Measurements from ENCODE around the gene LPCAT3. TPM values are rescaled to one million over a fixed set of nuclear protein-coding genes. Genes with fewer than 3 reads are reported as not detected.

LPCAT3 gene
- total and polyA plus RNA-seq, 2 of the 13 experiments (the other 11 are each of a cell fraction or from before 2014, with no cell fraction given), result 44.5 to 64.3 TPM

- TF ChIP-seq ZNF576 (CRISPR knock-in tag; IDR thresholded peaks at IDR 0.05) (no peak), ZNF34 (CRISPR knock-in tag; IDR thresholded peaks at IDR 0.05; ENCODE audit: borderline replicate concordance) (no peak), ZNF704 (CRISPR knock-in tag; IDR thresholded peaks at IDR 0.05; ENCODE audit: borderline replicate concordance) (no peak), HOMEZ (CRISPR knock-in tag; IDR thresholded peaks at IDR 0.05; ENCODE audit: low read depth) (0 out of 2 replicates have a peak, but pooled peaks have one; percentile 0), HIC2 (CRISPR knock-in tag; IDR thresholded peaks at IDR 0.05; ENCODE audit: low read depth) (0 out of 2 replicates have a peak, but pooled peaks have one; percentile 13), ZSCAN9 (CRISPR knock-in tag; IDR thresholded peaks at IDR 0.05; ENCODE audit: borderline replicate concordance) (no peak), KAT7 (CRISPR knock-in tag; IDR thresholded peaks at IDR 0.05; ENCODE audit: borderline replicate concordance) (no peak), GZF1 (CRISPR knock-in tag; IDR thresholded peaks at IDR 0.05) (no peak), ZNF530 (CRISPR knock-in tag; IDR thresholded peaks at IDR 0.05; ENCODE audit: low read depth) (no peak), ZZZ3 (CRISPR knock-in tag; IDR thresholded peaks at IDR 0.05; ENCODE audit: borderline replicate concordance) (no peak), FLYWCH1 (CRISPR knock-in tag; IDR thresholded peaks at IDR 0.05) (no peak), TFDP2 (CRISPR knock-in tag; IDR thresholded peaks at IDR 0.05) (no peak), PAF1 (CRISPR knock-in tag; IDR thresholded peaks at IDR 0.05) (no peak), FOXP1 (IDR thresholded peaks at IDR 0.05) (no peak), FOXP1 (CRISPR knock-in tag; IDR thresholded peaks at IDR 0.05) (no peak), ZNF496 (CRISPR knock-in tag; IDR thresholded peaks at IDR 0.05; ENCODE audit: insufficient replicate concordance) (no peak), STAT5B (CRISPR knock-in tag; IDR thresholded peaks at IDR 0.05) (no peak), ARNTL (CRISPR knock-in tag; IDR thresholded peaks at IDR 0.05) (no peak), TERF1 (CRISPR knock-in tag; IDR thresholded peaks at IDR 0.05) (no peak), FOXA3 (CRISPR knock-in tag; IDR thresholded peaks at IDR 0.05) (no peak), KDM5B (CRISPR knock-in tag; IDR thresholded peaks at IDR 0.05; ENCODE audit: borderline replicate concordance) (peak; percentile 38; the same call in 1 of the 2 replicates), ZXDC (CRISPR knock-in tag; IDR thresholded peaks at IDR 0.05) (no peak)
Measured at GRCh38 chr12:6980740-6981139, 37.5 kb downstream of the LPCAT3 start (continued).

Measured in HepG2 (cell line).